DOHH2 (cell line): ENCODE data around the gene LSR.
A peak's percentile ranks its signal among the peaks of the same experiment; 100 is the strongest.

Experiments used
- CTCF ChIP-seq: fragments of 200-600 bp; sonication (generic); IDR thresholded peaks from one replicate; pipeline ENCODE4 v1.5.1; 2014; ENCODE audit warnings: antibody characterized with exemption, mild to moderate bottlenecking, low read depth, low read length; ENCODE audit not compliant: poor library complexity, severe bottlenecking
- EZH2phosphoT487 ChIP-seq: fragments of 200-600 bp; sonication (generic); IDR thresholded peaks from 2 replicates; pipeline ENCODE4 v1.6.1; 2017; ENCODE audit warnings: borderline replicate concordance, mild to moderate bottlenecking, antibody characterized with exemption, low read length, moderate library complexity, mixed read lengths

- peak; percentile 58 for TF ChIP-seq CTCF
- TF ChIP-seq EZH2phosphoT487 = no peak
Observed at GRCh38 chr19:35211545-35212230, 37.1 kb upstream of the LSR start.
